Gastrocnemius medialis (tissue), 4 donors: ENCODE measurements around the gene XPO5.

ENCODE experiments used
- CTCF ChIP-seq, 5 experiments: fragments of 450-650 bp in 3 of 5; fragments of 200-600 bp in 2 of 5; sonication (generic) in 2 of 5; IDR thresholded peaks in 4 of 5; conservative IDR thresholded peaks in 1 of 5; 1 replicate in 4 of 5; 2 replicates in 1 of 5; pipeline ENCODE4 v1.5.1; 2016 to 2019; ENCODE audit warnings: antibody characterized with exemption in 5 of 5, mild to moderate bottlenecking in 3 of 5, moderate library complexity in 3 of 5
- POLR2A ChIP-seq, 2 donors: fragments of 450-650 bp; IDR thresholded peaks; one replicate each; pipeline ENCODE4 v1.6.1; 2017; ENCODE audit warnings: antibody characterized with exemption in 2 of 2, mild to moderate bottlenecking in 2 of 2, moderate library complexity in 2 of 2

DNA sequence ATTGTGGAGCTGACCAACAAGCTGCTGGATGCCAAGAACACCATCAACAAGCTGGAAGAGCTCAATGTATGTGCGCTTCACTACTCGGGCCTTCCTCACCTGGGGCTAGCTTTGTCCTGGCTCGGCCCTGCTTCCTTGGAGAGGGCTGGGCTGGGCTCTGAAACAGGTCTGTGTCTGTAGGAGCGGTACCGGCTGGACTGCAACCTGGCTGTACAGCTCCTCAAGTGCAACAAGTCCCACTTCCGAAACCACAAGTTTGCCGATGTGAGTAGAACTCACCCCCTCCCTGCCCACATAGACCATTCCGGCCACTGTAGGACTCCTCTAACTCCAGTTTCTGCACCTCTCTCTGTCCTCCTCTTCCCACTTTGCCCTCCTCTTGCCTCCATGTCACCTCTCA is 72.4 kb downstream of the XPO5 start:
- TF ChIP-seq POLR2A (IDR thresholded peaks at IDR 0.05): no peak
- no peak for TF ChIP-seq CTCF (IDR thresholded peaks at IDR 0.05 in 4 of 5, conservative IDR thresholded peaks at IDR 0.05 in 1 of 5)
